Heart left ventricle (tissue), 13 donors: ENCODE data around the gene MKRN1.

Source experiments
- CTCF ChIP-seq, 12 donors: fragments of 200-600 bp; sonication (generic) in 4 of 12; IDR thresholded peaks; one replicate each; pipeline versions ENCODE4 v1.5.0 to v1.8.0; 2018 to 2022; ENCODE audit warnings: antibody characterized with exemption in 12 of 12, mild to moderate bottlenecking in 5 of 12
- POLR2A ChIP-seq, 2 donors: fragments of 450-650 bp; IDR thresholded peaks; one replicate each; pipeline ENCODE4 v1.6.1; 2017; ENCODE audit warnings: antibody characterized with exemption in 2 of 2, mild to moderate bottlenecking in 2 of 2, moderate library complexity in 2 of 2
- donor health status: ischemic (EF 13 %, LVEDD 7.1; RV severe dilation, severe dysfunction).
- donor health status: DM: no; HTN: yes; CAD: no.
- donor health status: DM: no; HTN: no; CAD: no.
- donor health status: ischemic (EF 25% LVEDD 6.9; RV normal size, moderate dysfunction).
- donor health status: ischemic (EF 25% LVEDD 5.7; RV mildly dilated, moderate dysfunction).
- donor health status: ischemic (EF 35%, LVEDD 5.7; RV mildly dilated, moderate dysfunction).
- donor health status: nonischemic (EF 11% LVEDD 7.7; RV severe dilation, severe dysfunction).
- donor health status: DM: yes; HTN: yes; CAD: no.
- donor health status: PGD.
- donor health status: ischemic (EF 29% LVEDD 5.4; RV normal size, mild dysfunction).
- donor health status: nonischemic (EF 23%, LVEDD 6.1; RV moderate dilation, normal function).

GRCh38 chr7:140451716-140452115 lies 27.6 kb downstream of the MKRN1 start:
- TF ChIP-seq CTCF (IDR thresholded peaks at IDR 0.05) (no peak), POLR2A (IDR thresholded peaks at IDR 0.05) (no peak)
